Mucosa of descending colon (tissue), 3 donors: Measurements from ENCODE around the gene MCAM. TPM values are rescaled to one million over a fixed set of nuclear protein-coding genes. Genes with fewer than 3 reads are reported as not detected.

Source experiments
- ATAC-seq: fragments of 200-7000 bp; cut with Tn5 transposase; one replicate; pipeline ENCODE4 v1.9.1; 2020; ENCODE audit warnings: mild to moderate bottlenecking, moderate library complexity
- DNase-seq, 3 donors: peaks; one replicate each; pipeline ENCODE4 v3.0.0-alpha.2; 2020
- H3K36me3 ChIP-seq: fragments of 200-600 bp; one replicate; pipeline ENCODE4 v1.8.0; 2021; ENCODE audit warnings: low read depth, mild to moderate bottlenecking
- H3K4me1 ChIP-seq: fragments of 200-600 bp; one replicate; pipeline ENCODE4 v1.8.0; 2021; ENCODE audit warnings: low read depth, mild to moderate bottlenecking
- H3K4me3 ChIP-seq: fragments of 200-600 bp; one replicate; pipeline ENCODE4 v1.8.0; 2021; ENCODE audit warnings: mild to moderate bottlenecking
- H3K9me3 ChIP-seq: fragments of 200-600 bp; one replicate; pipeline ENCODE4 v1.8.0; 2021; ENCODE audit warnings: mild to moderate bottlenecking
- intact Hi-C, 2 donors: fragments of 100-400 bp; cut with DNase I in 1 of 2; cut with micrococcal nuclease in 1 of 2; formaldehyde crosslinking; loops; one replicate each; pipeline versions ENCODE4 v1.11.0 to v1.11.1; 2022; cut with DNase I, micrococcal nuclease
- microRNA-seq: library from miRNA; unstranded; fragments of <30 nt; microRNA quantifications from one replicate; pipeline ENCODE4, GENCODE V29; 2019
- total RNA-seq, 3 donors: library from RNA; stranded (reverse); fragmentation: NEBNext Ultra II Directional in 2 of 3; extraction: Animal tissue kit (Norgen Biotek cat#: 25700) in 2 of 3; gene quantifications; one replicate each; pipeline versions ENCODE4 v1.2.1 to v1.2.4, GENCODE V29; 2021 to 2023
- TF ChIP-seq, protein P1 (sequence below): fragments of 200-600 bp; IDR thresholded peaks from one replicate; pipeline ENCODE4 v1.8.0; 2022; ENCODE audit warnings: antibody characterized with exemption, mild to moderate bottlenecking
- donor health status: DM: no; HTN: no; CAD: no; lungs with moderate emphysema.
- donor health status: DM: no; HTN: no; CAD: no.
- donor health status: DM: no; HTN: yes; CAD: no.

MCAM gene
- total RNA-seq, 3 donors from 2014 or later = 9.7 to 186 (median 32.5) TPM

DNA sequence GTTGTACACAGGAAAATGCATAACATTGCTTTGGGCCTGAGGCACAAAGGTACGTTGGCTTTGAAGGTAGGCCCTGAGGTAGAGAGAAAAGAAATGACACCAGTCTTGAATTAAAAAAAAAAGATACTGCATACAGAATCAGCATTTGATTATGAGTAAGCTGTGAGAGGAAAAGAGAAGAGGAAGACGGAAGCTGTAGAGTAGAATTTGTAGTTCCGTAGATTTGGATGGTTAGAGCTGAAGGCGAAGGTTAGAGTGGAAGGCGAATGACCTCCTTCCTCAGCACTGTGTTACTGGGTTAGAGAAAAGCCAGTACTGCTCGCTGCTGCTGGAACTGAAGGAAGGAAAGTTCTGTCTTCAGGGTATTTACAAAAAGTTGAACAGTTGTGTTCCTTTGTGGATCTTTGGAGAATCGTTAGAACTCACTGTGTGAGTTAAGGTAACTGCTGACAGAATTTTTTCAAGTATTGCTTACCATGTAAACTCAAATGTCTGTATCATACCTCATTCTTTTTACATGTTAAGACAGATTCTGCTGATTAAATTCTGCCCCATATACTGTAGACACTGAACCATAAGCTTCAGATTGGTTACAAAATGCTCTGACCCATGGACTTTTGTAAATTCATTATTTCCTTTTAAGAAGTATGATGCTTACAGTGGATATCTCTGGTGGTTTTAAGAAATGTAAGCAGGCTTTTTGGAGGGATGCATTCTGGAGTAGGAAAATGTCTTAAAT is 50.2 kb downstream of the MCAM start:
- TF ChIP-seq, protein P1, sequence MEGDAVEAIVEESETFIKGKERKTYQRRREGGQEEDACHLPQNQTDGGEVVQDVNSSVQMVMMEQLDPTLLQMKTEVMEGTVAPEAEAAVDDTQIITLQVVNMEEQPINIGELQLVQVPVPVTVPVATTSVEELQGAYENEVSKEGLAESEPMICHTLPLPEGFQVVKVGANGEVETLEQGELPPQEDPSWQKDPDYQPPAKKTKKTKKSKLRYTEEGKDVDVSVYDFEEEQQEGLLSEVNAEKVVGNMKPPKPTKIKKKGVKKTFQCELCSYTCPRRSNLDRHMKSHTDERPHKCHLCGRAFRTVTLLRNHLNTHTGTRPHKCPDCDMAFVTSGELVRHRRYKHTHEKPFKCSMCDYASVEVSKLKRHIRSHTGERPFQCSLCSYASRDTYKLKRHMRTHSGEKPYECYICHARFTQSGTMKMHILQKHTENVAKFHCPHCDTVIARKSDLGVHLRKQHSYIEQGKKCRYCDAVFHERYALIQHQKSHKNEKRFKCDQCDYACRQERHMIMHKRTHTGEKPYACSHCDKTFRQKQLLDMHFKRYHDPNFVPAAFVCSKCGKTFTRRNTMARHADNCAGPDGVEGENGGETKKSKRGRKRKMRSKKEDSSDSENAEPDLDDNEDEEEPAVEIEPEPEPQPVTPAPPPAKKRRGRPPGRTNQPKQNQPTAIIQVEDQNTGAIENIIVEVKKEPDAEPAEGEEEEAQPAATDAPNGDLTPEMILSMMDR = no peak
- Histone ChIP-seq H3K9me3 (no peaks in the 10 kb centered on the region), H3K36me3 (no peaks in the 10 kb centered on the region), H3K4me1 (peaks cover 9% of the 10 kb centered on the region), H3K4me3 (no peak overlapping the region)
- ATAC-seq = no peak
- intact Hi-C loops = no loop called here
- no peak for DNase-seq

DNA sequence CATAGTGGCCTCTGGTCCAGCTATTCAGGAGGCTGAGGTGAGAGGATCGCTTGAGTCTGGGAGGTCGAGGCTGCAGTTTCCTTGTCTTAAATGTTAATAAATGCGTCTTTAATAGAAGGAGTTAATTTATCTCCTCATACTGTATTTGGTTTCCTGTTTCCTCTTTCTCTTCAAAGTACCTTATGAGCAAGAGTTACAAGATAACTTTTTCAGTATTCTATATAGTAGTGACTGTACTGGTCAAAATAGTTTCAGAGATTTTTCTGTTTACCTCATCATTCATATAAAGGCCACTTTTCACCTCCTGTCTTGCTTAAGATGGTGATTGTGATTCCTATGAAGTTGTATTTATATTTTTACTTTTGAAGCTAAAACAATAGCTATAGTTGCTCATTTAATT is 50.9 kb downstream of the MCAM start:
- DNase-seq (no peak), ATAC-seq (no peak)

DNA sequence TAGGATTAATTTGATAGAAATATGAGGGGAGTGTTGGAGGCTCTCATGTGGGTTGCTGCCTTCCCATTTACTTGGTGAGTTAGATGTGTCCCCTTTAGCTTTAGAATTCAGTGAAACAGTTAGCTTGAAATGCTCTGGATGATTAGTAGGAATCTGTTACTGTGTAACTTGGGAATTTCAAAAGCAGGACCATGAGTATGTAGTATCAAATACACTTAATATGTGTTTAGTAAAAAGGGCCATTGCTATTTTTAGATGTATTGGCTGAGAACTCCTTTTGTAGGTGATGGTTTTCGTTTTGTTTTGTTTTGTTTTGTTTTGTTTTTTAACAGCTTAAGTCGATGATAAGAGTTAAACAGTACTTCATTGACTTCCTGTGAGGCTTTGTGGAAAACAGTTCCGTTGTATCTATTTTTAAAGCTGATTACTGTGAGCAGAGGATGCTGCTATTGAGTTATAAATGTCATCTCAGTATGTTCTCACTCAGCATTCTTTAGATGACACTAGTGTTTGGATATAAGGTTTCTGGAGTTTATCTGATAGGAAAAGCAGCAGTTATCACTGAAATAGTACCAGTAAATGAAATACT is 53.5 kb downstream of the MCAM start:
- H3K4me1 ChIP-seq = peaks cover 9% of the 10 kb centered on the region
- DNase-seq (no peak), ATAC-seq (peak; percentile 31)
- intact Hi-C loops = no loop called here
- H3K9me3 ChIP-seq = no peaks in the 10 kb centered on the region
- no peaks in the 10 kb centered on the region for H3K36me3 ChIP-seq
- TF ChIP-seq, protein P1 = no peak
- H3K4me3 ChIP-seq = no peak overlapping the region

More for the DNA sequence above, 50.9 kb downstream of the MCAM start:
- H3K4me1 ChIP-seq = peaks cover 9% of the 10 kb centered on the region
- H3K9me3 ChIP-seq = no peaks in the 10 kb centered on the region
- intact Hi-C loops = no loop called here
- no peak overlapping the region for H3K4me3 ChIP-seq
- TF ChIP-seq, protein P1 = no peak
- no peaks in the 10 kb centered on the region for H3K36me3 ChIP-seq

- DNase-seq = no peak
- TF ChIP-seq, protein P1 = no peak
- H3K36me3 ChIP-seq = no peaks in the 10 kb centered on the region
- ATAC-seq = peak; percentile 30
- no peak overlapping the region for H3K4me3 ChIP-seq
- peaks cover 9% of the 10 kb centered on the region for H3K4me1 ChIP-seq
- intact Hi-C loops = no loop called here
- no peaks in the 10 kb centered on the region for H3K9me3 ChIP-seq
Measured at GRCh38 chr11:119262668-119263351, 54.1 kb downstream of the MCAM start.

GRCh38 chr11:119258983-119259382 is 57.9 kb downstream of the MCAM start:
- TF ChIP-seq, protein P1 = no peak
- Histone ChIP-seq H3K4me1 (peaks cover 9% of the 10 kb centered on the region), H3K36me3 (no peaks in the 10 kb centered on the region), H3K4me3 (no peak overlapping the region), H3K9me3 (no peaks in the 10 kb centered on the region)
- intact Hi-C loops = no loop called here
- no peak for DNase-seq
- ATAC-seq = no peak

Small RNAs within 50 kb of the gene (microRNA-seq; reads per million reads assigned to microRNA genes)
- gene MIR6756 = not detected

Other genes starting within 250 kb of the MCAM start
- 10 to 100 TPM; 26.1 to 34.8 (median 29.1) TPM for gene VPS11, start 249.3 kb downstream of the MCAM start, total RNA-seq
- 10 to 100 TPM; 17.2 to 27.8 (median 19.5) TPM for gene HMBS, start 232.2 kb downstream of the MCAM start, total RNA-seq
- 10 to 100 TPM; 36.9 to 48.2 (median 39.5) TPM for gene DPAGT1, start 215.3 kb downstream of the MCAM start, total RNA-seq
- gene C2CD2L, start 209.8 kb downstream of the MCAM start, total RNA-seq = 10 to 100 TPM; 25.8 to 47.1 (median 36.1) TPM
- 10 to 100 TPM; 37.2 to 58.1 (median 42.2) TPM for gene HINFP, start 195.6 kb downstream of the MCAM start, total RNA-seq
- under 1 TPM in 2 of 3 donors, not detected in 1; 0.07 to 0.85 TPM for gene ABCG4, start 168.1 kb downstream of the MCAM start, total RNA-seq
- 10 to 100 TPM; 14.1 to 19.3 (median 16.3) TPM for gene NLRX1, start 148.4 kb downstream of the MCAM start, total RNA-seq
- gene NHERF4, start 131.7 kb downstream of the MCAM start, total RNA-seq = 100 to 1,000 TPM in 1 of 3 donors, 10 to 100 TPM in 2; 52.9 to 151 (median 75.8) TPM
- gene CBL, start 110.8 kb downstream of the MCAM start, total RNA-seq = 10 to 100 TPM; 11.0 to 24.4 (median 13.1) TPM
- 10 to 100 TPM; 20.7 to 24.7 (median 23.7) TPM for gene RNF26, start 17.4 kb upstream of the MCAM start, total RNA-seq
- 10 to 100 TPM in 1 of 3 donors, 1 to 10 TPM in 2; 5.1 to 13.9 (median 9.3) TPM for gene C1QTNF5, start 23.8 kb upstream of the MCAM start, total RNA-seq
- not detected for gene MFRP, start 29.6 kb upstream of the MCAM start, total RNA-seq
- gene USP2, start 64.6 kb upstream of the MCAM start, total RNA-seq = 10 to 100 TPM; 16.9 to 84.3 (median 26.7) TPM
- gene THY1, start 106.0 kb upstream of the MCAM start, total RNA-seq = 10 to 100 TPM in 2 of 3 donors, 1 to 10 TPM in 1; 2.8 to 32.5 (median 28.3) TPM